ENCODE results near the gene HS2ST1.

DNA sequence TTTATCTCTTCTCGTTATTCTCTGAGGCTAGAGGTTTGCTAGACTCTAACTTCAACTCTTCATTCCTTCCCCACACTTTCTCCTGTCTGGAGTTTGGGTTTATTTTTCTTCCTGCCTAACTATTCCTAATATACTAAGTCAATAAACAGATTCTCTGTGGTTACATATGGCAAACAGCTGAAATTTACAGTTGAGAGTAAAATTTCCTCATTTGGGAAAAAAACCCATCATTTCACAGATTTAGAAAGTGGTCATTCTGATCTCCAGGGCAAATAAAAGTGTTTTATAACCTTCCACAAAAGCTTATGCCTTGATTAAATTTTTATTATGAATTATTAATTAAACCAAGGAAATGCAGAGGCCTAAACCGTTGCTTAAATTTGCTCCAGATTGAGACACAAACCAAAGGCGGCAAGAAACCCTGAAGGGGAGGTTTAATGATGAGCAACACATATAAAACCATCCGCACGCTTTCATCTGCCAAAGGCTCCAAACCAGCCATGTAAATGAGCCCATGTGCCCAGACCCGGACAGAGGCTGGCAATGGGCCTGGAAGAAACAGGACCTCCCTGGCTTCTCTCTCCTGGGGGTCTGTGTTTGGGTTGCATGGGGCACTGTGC, 212.6 kb downstream of the HS2ST1 start:
- TF ChIP-seq CTCF (IDR thresholded peaks at IDR 0.05), result no peak
- TF ChIP-seq POLR2A (IDR thresholded peaks at IDR 0.05), result no peak

All from sigmoid colon (tissue), 3 donors.